Stimulated activated CD8-positive, alpha-beta memory T cell treated with anti-CD3 and anti-CD28 coated beads, Interleukin-15, amount 100 ng/mL, for 24 hours (primary cell): ENCODE measurements around the gene MAN1A2.
"Not testable (repeated sequence)": the region's sequence is repeated elsewhere in the genome, so short reads cannot be mapped to it uniquely, and the experiment has no call there.

Experiments
- DNase-seq: peaks from one replicate; pipeline ENCODE4 v3.0.0-alpha.2; 2020; ENCODE audit warnings: low read depth

MAN1A2 gene

DNA sequence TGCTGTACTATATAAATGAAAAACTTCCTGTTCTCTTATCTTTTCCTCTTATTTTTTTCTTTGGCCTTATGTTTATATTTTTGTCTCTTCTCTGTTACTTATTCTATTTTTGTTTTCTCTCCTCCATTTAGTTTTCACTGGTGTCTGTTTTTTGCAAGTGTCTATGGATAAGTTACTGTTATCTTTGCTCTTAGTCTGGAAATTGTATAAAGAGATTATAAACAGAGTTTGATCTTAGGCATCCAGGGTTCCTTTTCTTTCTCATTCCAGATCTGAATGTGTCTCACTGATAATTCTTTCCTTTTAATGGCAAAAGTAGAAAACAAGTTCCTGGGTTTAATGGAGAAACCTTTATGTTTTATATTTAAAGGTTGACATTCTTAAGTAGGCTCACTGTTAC, 34.5 kb downstream of the MAN1A2 start:
- no peak for DNase-seq

- no peak for DNase-seq
Observed at GRCh38 chr1:117403597-117403996, 36.3 kb downstream of the MAN1A2 start.

DNA sequence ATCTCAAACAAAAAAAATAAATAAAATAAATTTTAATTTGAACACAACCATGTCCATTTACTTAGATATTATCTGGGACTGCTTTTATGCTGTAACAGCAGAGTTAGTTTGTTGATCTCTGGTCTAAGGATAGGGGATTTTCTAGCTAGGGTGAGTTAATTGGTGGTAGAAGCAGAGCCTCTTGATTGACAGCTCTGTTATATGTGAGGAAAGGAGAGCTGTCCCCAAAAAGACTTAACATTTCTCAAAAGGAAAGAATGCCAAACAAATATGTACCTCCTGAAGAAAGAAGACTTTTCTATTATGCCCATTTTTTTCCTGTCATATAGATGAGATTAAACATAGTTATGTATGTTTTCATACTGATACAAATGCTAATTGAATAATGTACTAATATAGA, 37.8 kb downstream of the MAN1A2 start:
- no peak for DNase-seq

DNA sequence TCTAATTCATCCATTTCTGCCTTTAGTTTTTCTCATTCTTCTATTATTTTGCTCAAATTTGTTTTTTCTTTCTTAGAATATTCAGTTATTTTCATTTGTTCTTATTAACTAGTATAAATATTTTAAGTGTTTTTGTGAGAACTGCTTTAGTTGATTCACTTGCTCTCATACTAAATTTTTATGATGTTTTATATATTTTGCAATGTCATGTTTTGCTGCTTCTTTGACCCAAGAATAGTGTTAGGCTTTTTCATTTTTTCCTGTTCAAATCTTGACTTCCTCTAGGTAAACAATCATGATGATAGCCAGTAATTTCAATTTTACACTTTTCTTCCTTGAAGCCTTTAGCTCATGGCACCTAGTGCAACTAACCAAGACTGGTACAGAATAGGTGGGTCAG, 45.2 kb downstream of the MAN1A2 start:
- no peak for DNase-seq

DNA sequence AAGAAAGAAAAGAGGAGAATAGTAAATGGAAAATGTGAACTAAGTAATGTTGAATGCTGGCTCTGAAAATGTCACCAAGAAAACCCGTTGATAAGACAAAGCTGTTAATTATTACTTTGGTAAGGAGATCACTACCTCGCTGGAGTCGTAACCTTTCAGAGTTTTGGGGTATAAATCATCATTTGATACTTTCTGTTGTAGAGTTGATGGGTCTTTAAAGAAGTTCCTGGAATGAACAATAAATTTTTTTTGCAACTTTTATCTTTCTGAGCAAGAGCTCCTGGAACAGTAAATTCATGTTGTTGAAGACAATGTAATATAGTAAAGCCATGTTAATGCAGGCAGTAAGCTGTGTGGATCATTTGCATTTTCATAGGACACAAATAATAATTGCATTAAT, 46.2 kb downstream of the MAN1A2 start:
- no peak for DNase-seq

GRCh38 chr1:117414943-117415342, 47.7 kb downstream of the MAN1A2 start:
- DNase-seq: no peak

GRCh38 chr1:117416004-117416403, 48.8 kb downstream of the MAN1A2 start:
- no peak for DNase-seq

DNA sequence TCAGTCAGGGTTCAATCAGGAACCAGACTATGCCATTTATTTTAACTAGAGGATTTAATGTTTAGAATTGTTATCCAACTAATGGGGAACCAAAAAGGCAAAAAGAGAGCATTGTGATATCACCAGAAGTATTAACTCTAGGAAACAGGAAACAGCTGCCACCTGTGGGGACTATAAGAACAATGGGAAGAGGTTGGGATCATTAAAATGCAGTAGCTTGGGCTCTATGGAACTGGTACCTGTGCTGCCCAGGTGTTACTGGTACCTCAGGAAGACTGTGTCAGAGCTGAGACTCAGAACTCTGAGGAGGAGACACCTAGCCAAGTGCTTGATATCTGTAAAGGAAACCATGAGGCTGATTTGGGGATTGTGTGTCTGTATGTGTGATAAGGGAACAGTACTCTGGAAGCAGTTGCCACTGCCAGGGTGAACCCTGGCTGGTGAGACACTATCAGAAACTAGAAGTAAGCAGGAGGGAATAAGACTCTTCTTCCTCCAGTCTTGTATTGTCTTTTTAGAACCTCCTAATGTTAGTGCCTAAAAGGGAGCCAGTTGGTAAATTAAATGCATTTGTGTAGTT, 49.4 kb downstream of the MAN1A2 start:
- DNase-seq: no peak

DNA sequence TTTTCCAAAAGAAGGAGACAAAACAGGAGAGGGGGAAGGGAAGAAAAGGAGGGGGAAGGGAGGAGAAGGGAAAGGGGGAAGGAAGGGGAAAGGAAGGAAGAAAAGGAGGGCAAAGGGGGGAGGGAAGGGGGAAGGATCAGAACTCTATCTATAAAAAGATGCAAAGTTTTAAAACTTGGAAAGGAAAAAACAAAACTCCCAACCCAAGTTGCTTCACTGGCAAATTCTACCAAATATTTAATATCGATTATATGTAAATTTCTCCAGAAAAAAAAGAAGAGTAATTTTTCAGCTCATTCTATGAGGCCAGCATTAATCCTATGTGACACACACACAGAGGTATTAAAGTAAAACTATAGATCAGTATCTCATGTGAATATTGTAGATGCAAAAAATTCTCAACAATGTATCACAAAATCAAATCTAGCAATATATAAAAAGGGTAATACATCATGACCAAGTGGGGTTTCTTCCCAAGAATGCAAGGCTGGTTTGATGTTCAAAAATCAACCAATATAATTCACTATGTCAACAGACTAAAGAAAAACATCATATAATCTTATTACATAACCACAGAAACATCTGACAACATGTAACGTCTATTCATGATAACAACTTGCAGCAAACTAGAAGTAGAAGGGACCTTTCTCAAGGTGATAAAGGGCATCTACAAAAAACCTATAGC, 57.9 kb downstream of the MAN1A2 start:
- no peak for DNase-seq

GRCh38 chr1:117427297-117427696, 60.0 kb downstream of the MAN1A2 start:
- DNase-seq: no peak

DNA sequence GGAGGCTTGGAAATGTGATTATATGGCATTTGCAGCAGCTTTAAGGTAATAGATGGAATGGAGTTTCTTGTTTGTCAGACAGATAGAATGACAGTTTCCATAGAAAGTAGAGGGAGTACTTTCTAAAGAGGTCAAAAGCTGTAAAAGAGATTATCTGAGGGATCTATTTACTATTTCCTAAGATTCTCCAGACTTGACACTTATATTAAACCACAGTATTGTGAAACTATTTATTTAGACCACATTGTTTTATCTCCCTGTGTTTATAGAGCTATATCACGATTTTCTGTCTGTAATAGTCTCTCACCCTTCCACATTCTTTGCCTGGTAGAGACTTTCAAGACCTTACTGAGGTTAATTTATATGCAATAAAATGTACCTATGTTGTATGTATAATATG, 66.7 kb downstream of the MAN1A2 start:
- DNase-seq: no peak

DNA sequence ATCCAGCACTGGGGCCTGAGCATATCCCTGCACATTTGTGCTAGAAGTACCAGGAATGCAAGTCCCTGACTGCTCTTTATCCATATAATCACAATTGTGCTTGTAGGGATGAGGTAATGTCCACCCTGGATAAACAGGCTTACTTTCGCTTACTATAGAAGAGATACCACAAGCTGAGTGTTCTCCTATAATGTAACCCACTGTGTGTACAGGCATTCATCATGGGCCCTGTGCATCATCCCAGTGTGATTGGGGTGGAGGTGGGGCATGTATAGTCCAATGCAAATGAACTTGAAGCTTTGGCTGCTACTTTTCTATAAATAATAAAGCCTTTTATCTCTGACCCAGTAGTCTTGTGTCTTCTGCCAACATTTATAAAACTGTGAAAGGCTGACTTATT, 69.3 kb downstream of the MAN1A2 start:
- DNase-seq: no peak

DNA sequence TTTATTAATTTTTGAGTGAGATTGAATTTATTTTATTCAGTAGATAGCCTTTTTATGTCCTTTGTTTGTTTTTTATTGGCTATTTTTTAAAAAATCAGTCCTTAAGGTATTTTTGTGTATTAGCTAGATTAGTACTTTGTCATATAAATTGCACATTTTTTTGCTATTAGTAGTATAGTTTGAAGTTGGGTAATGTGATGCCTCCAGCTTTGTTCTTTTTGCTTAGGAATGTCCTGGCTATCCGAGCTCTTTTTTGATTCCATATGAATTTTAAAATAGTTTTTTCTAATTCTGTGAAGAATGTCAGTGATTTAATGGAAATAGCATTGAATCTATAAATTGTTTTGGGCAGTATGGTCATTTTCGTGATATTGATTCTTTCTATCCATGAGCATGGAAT, 80.4 kb downstream of the MAN1A2 start:
- DNase-seq: no peak

DNA sequence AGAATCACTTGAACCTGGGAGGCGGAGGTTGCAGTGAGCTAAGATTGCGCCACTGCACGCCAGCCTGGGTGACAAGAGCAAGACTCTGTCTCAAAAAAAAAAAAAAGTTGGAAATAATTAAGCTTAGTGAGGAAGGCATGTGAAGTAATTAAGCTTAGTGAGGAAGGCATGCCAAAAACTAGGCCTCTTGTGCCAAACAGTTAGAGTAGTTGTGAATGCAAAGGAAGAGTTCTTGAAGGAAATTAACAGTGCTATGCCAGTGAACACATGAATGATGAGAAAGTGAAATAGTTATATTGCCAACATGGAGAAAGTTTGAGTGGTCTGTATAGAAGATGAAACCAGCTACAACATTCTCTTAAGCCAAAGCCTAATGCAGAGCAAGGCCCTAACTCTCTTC, 85.0 kb downstream of the MAN1A2 start:
- no peak for DNase-seq

DNA sequence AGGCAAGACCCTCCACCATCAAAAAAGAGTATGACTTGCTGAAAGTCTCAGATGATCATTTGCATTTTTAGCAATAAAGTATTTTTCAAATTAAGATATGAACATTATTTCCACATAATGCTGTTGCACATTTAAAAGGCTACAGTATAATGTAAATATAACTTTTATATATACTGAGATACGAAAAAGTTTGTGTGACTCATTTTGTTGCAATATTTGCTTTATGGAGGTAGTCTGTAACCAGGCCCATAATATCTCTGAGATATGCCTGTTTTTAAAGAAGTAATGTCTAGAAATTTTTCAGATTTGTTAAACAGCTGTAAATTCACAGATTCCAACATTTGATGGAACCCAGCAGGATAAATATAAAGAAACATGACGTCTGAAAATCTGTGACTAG, 86.7 kb downstream of the MAN1A2 start:
- DNase-seq: no peak

- not testable (repeated sequence) for DNase-seq
Observed at GRCh38 chr1:117458410-117458809, 91.2 kb downstream of the MAN1A2 start.

GRCh38 chr1:117466761-117467160, 99.5 kb downstream of the MAN1A2 start:
- DNase-seq: no peak

DNA sequence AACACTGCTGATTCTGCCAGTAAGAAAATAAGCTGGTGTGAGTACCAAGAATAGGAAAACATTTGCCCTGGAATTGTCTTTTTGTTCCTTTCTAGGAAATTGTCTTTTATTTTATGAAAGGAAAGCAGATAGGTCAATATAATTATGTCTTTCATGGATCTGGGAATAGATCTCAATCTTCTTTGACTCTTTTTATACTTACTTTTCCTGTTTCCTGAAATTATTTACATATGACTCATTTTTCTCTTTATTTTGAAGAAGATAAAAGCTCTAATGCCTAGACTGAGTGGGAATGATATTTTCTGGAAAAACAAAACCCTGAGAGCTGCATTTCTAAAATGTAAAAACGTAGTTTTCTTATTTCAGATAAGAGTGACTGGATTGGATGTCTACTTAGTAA, 100.1 kb downstream of the MAN1A2 start:
- no peak for DNase-seq

GRCh38 chr1:117473063-117473462, 105.8 kb downstream of the MAN1A2 start:
- DNase-seq: no peak

GRCh38 chr1:117475495-117475894, 108.2 kb downstream of the MAN1A2 start:
- not testable (repeated sequence) for DNase-seq

DNA sequence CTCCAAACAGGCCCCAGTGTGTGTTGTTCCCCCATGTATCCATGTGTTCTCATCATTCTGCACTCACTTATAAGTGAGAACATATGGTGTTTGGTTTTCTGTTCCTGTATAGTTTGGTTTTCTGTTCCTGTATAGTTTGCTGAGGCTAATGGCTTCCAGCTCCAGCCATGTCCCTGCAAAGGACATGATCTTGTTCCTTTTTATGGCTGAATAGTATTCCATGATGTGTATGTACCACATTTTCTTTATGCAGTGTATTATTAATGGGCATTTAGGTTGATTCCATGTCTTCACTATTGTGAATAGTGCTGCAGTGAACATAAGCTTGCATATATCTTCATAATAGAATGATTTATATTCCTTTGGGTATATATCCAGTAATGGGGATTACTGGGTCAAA, 111.8 kb downstream of the MAN1A2 start:
- no peak for DNase-seq

DNA sequence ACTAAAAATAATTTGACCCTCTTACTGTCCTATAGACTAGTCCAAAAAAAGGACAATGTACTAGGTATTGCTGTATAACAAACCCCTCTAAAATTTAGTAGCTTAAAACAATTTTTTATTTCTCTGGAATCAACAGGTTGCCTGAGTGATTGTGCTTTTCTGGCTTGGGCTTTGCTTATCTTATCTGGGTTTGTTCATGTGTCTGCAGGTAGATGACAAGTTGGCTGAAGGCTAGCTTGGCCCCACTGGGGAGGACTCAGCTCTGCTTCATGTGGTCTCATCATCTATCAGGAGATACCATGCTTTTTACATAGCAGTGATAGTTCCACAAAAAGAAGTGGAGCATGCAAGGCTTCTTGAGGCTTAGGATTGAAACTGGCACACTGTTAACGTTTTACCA, 114.2 kb downstream of the MAN1A2 start:
- DNase-seq: no peak

- no peak for DNase-seq
Observed at GRCh38 chr1:117493906-117494305, 126.7 kb downstream of the MAN1A2 start.

- DNase-seq: no peak
Observed at GRCh38 chr1:117495068-117495467, 127.8 kb downstream of the MAN1A2 start.
